KG1 (cell line): ENCODE measurements around the gene ZNF142.

Experiments
- DNase-seq: peaks from one replicate; lab custom pipeline; 2025; lab: John Stamatoyannopoulos, UW

The ZNF142 gene

DNA sequence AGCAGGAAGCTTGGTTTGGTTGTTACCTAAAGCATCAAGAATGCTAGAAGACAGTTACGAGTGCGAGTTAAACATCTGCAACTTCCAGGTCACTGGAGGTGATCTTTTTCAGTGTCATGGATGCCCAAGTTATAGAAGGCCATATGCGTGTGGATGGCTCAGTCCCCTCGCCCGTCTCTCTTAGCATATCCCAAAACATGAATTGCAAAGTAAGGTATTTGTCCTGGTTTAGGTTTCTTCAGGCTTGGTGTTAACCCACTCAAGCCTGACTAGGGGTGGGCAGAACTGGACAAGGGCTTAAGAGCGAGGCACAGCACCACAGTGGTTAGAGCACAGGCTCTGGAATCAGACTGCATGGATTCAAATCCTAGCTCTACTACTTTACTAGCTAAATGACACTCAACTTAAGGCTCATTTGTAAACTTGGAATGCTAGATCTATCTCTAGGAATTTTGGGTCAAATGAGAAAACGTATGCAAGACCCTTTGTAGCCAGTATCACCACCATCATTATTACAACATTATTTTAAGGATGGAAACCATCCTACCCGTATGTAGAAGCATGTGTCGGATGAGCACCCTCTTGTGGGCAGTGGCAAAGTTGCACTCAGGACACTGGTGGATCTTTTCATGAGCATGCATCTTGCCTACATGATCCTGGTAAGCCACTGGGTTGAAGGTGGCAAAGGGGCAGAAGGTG lies 11.2 kb downstream of the ZNF142 start:
- DNase-seq: peak; percentile 27

DNA sequence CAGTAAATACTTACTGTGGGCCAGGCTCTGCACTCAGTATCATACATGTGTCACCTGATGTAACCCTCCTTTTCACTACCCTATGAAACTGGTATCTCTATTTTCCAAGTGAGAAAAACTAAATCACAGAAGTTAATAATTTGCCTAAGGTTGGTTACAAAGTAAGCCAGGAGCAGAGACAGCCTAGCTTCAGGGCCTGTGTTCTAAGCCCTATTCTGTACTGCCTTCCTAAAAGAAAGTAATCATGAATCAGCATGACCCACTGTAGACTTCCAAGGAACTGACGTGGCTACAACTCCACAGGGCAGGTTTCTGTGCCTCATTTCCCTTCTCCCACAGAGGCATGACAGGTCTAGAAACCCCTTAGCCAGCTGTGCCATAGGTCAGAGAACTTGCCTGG lies 14.3 kb downstream of the ZNF142 start:
- no peak for DNase-seq

DNA sequence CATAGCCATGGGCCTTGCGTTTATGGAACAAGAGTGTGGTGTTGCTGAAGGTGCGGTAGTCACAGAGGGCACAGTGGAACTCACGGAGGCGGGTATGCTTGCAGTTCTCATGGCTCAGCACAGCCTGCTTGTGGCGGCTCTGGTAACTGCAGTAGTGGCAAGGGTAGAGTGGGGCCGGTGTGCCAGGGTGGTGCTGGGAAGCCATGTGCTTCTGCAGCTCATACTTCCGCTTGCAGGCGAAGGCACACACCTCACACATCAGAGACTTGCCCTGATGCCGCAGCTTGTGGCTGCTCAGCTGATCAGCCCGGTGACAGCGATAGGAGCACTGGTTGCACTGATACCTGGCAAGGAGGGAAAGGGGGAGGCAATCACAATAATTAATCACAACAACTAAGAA lies 14.7 kb downstream of the ZNF142 start:
- no peak for DNase-seq

DNA sequence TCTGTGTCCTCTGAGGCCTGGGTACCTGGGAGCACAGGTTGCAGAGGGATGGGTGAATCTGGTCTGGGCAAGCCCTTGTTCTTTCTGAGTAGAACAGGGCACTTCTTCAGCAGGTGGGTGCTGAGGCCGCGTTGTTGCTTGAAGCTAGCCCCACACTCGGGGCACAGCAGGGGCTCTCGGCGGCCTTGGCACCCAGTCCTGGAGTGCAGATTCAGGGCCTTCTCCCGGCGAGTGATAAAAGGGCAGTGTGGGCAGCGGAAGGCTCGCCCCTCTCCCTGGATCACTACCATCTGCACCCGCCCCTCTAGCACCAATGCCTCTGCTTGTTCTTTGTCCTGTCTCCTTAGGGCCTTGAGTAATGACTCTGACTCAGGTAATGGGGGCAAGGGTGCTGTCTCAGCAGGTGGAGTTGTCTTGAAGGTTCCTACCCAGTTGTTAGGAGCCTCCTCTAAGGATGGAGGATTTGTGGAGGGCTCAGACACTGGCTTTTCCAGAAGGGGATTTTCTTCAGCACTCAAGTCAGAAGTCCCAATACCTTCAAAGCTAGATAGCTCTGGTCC lies 15.6 kb downstream of the ZNF142 start:
- no peak for DNase-seq

DNA sequence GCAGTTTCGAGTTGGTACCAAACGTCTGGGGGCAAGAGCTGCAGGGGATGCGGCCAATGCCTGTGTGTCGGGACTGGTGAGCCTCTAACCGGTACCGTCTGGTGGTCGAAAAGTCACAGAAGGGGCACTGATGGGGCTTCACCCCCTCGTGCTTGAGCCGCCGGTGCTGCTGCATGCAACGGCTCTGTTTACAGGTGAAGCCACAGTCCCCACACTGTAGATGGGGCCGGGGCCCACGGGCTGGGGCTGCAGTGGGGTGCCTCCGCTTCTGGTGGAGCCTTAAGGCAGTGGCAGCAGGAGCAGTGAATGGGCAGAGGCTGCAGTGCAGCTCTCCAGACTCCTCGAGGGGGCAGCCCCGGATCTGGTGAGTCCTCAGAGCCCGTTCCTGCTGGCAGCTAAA lies 16.6 kb downstream of the ZNF142 start:
- no peak for DNase-seq

DNA sequence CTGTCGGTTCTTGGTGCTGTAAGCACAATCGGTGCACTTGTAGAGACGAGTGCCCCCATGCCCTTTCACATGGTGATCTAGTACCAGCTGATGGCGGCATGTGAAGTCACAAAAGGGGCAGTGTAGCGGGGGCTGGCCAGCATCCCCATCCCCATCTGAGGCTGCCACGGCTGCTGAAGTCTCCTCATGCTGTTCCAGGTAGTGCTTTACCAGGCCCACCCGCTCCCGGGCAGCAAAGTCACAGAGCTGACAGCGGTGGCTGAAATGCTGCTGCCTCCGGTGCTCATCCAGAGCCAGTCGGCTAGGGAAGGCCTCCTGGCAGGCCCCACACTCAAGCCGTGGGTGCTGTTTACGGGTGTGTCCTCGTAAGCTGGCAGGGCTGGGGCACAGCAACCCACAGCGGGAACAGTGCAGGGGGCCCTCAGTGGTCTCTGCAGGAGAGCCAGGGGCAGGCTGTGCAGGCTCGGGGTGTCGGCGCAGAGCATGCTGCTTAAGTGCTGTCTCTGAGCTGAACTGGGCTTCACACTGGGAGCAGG lies 17.2 kb downstream of the ZNF142 start:
- DNase-seq: no peak

DNA sequence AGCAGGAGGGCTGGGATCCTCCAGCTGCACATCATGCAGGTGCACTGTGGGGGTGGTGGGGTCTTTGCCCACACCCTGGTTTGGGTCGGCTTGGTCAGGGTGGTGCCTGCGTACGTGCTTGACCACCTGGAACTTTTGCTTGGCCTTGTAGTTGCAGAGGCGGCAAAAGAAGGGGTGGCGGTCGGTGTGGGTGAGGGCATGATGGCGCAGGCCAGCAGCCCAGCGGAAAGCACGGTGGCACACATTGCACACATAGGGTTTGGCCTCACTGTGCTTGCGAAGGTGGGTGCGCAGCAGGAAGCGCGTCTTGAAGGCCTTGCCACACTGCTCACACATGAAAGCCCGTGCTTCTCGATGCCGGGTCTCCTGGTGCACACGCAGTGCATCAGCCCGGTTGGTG lies 21.1 kb downstream of the ZNF142 start:
- no peak for DNase-seq

DNA sequence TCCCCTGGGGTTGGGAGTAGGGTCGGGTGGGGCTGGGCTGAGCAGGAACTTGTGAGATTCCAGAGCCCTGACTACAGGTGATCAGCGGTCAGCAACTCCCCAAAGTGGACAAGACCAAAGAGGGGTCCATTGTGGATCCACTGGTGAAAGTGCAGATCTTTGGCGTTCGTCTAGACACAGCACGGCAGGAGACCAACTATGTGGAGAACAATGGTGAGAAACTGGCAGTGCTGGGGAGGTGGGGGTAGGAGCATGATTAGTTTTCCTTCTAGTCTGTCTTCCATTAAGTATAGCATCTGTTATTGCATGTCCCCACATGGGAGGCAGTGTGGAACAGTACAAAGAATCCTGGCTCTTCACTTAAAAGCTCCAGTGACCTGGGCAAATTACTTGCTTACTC lies 23.7 kb downstream of the ZNF142 start:
- DNase-seq: no peak

DNA sequence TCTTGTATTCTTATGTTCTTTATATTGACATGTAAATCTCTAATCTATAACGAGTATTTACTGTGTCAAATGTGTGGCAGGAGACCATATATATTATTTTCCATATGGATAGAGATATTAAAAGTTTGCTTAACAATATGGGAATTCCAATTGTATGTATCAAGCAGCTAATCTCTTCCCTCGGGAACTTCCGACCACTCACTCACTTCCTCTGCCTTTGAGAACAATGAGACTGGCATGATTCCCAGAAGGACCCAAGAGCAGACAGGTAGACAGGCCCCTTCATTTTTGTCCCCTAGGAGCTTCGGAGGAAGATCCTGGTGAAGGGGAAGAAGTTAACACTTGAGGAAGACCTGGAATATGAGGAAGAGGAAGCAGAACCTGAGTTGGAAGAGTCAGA lies 27.6 kb downstream of the ZNF142 start:
- DNase-seq: no peak

DNA sequence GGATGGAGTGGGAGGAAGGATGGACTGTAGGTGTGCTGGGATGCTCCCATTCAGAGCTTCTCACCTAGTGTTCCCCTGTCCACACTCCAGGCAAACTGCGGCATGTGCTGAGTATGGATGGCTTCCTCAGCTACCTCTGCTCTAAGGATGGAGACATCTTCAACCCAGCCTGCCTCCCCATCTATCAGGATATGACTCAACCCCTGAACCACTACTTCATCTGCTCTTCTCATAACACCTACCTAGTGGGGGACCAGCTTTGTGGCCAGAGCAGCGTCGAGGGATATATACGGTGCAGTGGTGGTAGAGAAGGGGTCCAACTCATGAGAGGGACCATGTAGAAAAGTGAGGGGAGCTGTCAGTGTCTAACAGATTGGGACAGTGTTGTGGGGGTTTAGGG lies 31.5 kb downstream of the ZNF142 start:
- no peak for DNase-seq

DNA sequence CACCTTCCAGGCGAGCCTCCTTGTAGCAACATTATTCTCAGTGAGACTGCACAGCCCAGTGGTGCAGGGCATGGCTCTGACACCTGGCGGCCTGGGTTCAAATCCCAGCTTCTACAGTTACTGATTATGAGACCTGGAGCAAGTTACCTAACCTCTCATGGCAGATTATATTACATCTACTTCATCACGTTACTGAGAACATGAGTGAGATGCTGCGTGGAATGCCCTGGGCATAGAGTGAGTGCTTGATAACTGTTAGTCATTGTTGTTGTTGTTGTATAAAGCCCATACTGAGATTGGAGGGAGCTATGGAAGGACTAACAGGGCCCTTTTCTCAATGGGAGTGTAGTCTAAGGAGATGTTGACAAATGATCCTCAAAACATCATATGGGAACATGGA lies 33.1 kb downstream of the ZNF142 start:
- DNase-seq: no peak

DNA sequence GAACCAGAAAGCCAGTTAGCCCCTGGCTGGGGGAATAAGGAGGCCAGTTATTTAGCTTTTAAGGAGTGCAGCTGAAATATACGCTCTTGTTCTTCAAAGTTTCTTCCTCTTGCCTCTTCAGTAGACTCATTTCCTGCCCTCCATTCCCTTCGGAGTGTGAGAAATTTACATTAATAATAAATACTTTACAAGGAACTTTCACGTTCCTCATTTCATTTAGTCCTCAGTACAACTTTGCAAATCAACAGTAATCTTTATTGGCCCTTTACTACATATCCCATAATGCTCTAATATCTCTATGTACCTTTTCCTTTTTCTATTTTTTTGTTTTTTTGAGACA lies 36.1 kb downstream of the ZNF142 start:
- DNase-seq: no peak

DNA sequence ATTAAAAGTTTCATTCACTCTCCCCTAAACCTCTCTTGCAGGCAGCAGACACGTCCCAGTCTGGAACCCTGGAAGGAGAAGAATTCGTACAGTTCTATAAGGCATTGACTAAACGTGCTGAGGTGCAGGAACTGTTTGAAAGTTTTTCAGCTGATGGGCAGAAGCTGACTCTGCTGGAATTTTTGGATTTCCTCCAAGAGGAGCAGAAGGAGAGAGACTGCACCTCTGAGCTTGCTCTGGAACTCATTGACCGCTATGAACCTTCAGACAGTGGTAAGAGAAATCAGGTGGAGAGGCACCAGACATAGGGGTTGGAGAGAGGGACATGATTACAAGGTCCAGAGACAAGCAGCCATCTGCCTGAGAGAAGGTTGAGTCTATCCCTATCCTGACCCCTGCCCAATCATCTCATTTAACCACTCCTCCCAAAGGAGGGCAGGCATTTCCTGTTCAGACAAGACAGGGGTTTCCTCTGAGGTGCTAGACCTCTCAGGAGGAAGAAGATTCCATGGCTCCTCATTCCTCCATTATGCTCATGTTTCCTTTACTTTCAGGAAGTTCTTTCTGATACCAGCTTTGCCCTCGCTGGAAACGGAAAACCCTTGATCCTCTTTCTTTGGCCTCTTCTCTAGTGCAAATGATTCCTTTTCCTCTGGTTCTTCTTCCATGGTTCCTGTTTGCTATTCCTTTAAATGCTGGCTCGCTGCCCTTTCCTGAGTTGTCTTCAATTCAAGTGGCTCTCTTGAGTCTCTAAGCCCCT lies 36.6 kb downstream of the ZNF142 start:
- DNase-seq: no peak

DNA sequence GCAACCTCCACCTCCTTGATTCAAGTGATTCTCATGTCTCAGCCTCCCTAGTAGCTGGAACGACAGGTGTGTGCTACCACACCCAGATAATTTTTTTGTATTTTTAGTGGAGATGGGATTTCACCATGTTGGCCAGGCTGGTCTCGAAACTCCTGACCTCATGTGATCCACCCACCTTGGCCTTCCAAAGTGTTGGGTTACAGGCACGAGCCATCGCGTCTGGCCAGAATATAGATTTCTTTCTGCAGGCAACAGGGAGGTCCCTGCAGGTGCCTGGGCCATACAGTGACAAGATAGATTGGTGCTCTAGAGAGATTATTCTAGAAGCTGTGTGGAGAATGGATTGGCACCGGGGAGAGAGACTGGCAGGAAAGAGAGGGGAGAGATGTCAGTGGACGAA lies 38.4 kb downstream of the ZNF142 start:
- no peak for DNase-seq

DNA sequence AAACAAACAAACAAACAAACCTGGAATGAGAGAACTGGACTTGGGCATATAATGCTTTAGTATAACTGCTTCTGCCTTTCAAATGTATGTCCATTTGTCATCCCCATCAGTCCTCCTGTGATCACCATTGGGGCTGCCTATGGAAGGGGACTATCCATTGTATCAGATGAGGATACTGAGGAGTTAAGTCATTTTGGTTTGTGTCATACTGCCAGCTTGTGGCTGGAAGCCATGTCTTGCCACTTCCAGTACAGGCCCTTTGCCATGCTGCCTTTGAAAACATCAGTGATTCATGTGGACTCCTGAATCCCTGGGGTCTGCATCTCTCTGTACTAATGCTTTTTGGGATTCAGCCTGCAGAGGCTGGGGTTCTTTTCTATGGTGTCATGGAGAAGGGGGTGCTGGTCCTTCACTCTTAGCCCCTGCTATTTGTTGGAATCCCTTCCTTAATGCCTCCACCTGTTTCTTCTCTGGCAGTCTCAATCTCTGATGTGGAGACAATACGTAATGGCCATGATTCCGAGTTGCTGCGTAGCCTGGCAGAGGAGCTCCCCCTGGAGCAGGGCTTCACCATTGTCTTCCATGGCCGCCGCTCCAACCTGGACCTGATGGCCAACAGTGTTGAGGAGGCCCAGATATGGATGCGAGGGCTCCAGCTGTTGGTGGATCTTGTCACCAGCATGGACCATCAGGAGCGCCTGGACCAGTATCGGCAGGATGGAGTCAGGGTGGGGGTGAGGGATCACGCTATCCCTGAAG lies 41.1 kb downstream of the ZNF142 start:
- DNase-seq: no peak

DNA sequence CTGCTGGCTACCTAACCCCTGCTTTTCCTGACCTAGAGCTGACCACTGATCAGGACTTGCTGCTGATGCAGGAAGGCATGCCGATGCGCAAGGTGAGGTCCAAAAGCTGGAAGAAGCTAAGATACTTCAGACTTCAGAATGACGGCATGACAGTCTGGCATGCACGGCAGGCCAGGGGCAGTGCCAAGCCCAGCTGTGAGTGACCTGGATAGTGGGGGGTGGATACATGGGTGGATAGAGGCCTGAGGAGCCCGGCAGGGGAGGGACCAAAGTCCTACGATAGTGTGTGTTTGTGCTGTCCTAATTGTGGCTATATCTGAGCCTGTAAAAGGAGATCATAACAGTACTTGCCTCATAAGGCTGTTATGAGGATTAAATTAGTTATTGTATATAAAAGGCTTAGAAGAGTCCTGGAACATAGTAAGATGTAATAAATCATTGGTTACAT lies 43.5 kb downstream of the ZNF142 start:
- no peak for DNase-seq

DNA sequence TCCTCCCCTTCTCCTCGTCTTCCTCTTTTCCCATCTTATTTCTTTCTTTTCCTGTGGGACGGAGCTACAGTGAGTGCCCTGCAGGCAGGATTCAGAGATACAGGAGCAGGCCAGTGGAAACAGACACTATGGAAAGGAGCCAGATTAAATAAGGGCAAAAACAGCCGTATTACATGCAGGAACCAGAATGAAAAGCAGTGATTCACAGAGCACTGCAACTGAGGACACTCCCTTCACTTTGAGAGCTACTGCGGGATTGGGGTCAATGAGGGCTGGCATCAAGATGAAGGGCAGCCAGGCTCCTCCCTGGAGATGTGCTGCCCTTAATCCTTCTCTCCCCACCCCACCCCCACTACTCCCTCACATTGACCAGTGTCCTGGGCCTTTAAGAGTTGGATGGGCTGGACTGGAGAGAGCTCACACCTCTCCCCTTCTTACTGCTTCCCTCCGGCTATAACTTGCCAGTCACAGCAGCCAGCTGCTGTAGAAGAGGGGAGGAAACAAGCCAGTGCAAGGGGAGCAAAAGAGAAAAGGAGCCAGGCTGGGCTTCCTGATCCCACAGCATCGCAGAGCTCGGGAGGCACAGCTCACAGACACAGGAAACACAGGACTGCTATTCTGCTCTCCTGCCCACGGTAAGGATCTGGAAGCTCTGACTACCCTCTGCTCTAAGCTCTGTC lies 51.8 kb downstream of the ZNF142 start, which contains the start of gene PLCD4:
TSS of gene PLCD4 (plus strand) at position 464 of the 680 bp plus-strand sequence. CDS start 7,841 bp downstream, outside the sequence.
- no peak for DNase-seq

DNA sequence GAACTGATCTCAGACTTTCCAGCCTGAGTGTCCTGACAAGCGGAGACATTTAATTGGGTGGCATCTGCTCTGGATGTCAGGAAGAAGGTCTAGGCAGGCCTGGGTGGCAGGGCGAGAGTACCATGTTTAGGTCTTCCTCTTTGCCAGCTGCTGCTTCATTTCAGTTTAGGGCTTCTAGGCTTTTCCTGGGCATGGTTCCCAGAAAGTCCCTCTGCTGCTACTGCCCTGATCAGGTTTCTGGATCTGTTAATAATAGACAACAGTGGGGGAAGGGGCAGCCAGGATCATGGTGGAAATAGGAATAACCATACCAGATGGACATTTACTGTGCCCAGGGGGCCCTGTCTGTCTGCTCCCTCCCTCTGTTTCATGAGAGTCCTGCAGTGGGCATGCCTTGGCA lies 54.0 kb downstream of the ZNF142 start:
- DNase-seq: no peak
